GM23338 (cell line): Measurements from ENCODE around the gene H2AZ2.

ENCODE experiments used
- CTCF ChIP-seq, 2 experiments: fragments of 200-600 bp in 1 of 2; sonication (generic) in 1 of 2; conservative IDR thresholded peaks; 2 replicates each; pipeline versions ENCODE4 v1.5.1 to v1.6.1; 2016 to 2017; ENCODE audit warnings: antibody characterized with exemption in 2 of 2, low read depth in 2 of 2, mild to moderate bottlenecking in 2 of 2, moderate library complexity in 1 of 2
- EZH2 ChIP-seq: fragments of 200-600 bp; sonication (generic); IDR thresholded peaks from one replicate; pipeline ENCODE4 v1.8.0; 2017; ENCODE audit warnings: antibody characterized with exemption, mild to moderate bottlenecking, low read depth; ENCODE audit not compliant: unreplicated experiment

- TF ChIP-seq EZH2, result no peak
- no peak for TF ChIP-seq CTCF (conservative IDR thresholded peaks at IDR 0.05; ENCODE audit: low read depth in 2 of 2)
Observed at GRCh38 chr7:44808914-44809393, 38.9 kb downstream of the H2AZ2 start.
